Spleen (tissue), 7 donors: Measurements from ENCODE around the gene CPAMD8.

Experiments
- CTCF ChIP-seq, 11 experiments: fragments of 200-600 bp in 7 of 11; fragments of 450-650 bp in 4 of 11; sonication (generic) in 4 of 11; IDR thresholded peaks in 8 of 11; conservative IDR thresholded peaks in 3 of 11; 1 replicate in 7 of 11; 2 replicates in 4 of 11; pipeline versions ENCODE4 v1.4.0 to v1.8.0; 2016 to 2021; ENCODE audit warnings: antibody characterized with exemption in 11 of 11, inconsistent platforms in 4 of 11, mild to moderate bottlenecking in 1 of 11
- POLR2AphosphoS5 ChIP-seq, 3 donors: sonication (generic); formaldehyde crosslinking; IDR thresholded peaks; one replicate each; pipeline ENCODE4 v1.5.1; 2017; ENCODE audit warnings: antibody characterized with exemption in 3 of 3
- donor health status: DM: no; HTN: no; CAD: no; lungs with moderate emphysema.
- donor health status: DM: no; HTN: no; CAD: no.
- donor health status: DM: no; HTN: no; CAD: no.

GRCh38 chr19:16922592-16922934, 104.0 kb downstream of the CPAMD8 start:
- TF ChIP-seq CTCF (IDR thresholded peaks at IDR 0.05 in 8 of 11, conservative IDR thresholded peaks at IDR 0.05 in 3 of 11) (no peak), POLR2AphosphoS5 (IDR thresholded peaks at IDR 0.05) (no peak)
